ENCODE measurements around the gene EXOC2.

DNA sequence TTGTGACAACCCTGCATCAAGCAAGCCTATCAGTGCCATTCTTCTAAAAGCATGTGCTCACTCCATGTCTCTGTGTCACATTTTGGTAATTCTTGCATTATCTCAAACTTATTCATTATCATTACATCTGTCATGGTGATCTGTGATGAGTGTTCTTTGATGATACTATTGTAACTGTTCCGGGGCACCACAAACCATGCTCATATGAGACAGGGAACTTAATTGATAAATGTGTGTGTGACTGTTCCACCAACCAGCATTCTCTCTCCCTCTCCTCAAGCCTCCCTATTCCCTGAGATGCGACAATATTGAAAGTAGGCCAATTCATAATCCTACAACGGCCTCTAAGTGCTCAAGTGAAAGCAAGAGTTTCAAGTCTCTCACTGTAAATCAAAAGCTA, 40.1 kb downstream of the EXOC2 start:
- TF ChIP-seq, protein P1, sequence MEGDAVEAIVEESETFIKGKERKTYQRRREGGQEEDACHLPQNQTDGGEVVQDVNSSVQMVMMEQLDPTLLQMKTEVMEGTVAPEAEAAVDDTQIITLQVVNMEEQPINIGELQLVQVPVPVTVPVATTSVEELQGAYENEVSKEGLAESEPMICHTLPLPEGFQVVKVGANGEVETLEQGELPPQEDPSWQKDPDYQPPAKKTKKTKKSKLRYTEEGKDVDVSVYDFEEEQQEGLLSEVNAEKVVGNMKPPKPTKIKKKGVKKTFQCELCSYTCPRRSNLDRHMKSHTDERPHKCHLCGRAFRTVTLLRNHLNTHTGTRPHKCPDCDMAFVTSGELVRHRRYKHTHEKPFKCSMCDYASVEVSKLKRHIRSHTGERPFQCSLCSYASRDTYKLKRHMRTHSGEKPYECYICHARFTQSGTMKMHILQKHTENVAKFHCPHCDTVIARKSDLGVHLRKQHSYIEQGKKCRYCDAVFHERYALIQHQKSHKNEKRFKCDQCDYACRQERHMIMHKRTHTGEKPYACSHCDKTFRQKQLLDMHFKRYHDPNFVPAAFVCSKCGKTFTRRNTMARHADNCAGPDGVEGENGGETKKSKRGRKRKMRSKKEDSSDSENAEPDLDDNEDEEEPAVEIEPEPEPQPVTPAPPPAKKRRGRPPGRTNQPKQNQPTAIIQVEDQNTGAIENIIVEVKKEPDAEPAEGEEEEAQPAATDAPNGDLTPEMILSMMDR (IDR thresholded peaks at IDR 0.05): no peak
- TF ChIP-seq CREB1 (CRISPR knock-in tag; IDR thresholded peaks at IDR 0.05) (no peak), ETV6 (CRISPR knock-in tag; IDR thresholded peaks at IDR 0.05) (no peak), NFYB (CRISPR knock-in tag; conservative IDR thresholded peaks at IDR 0.05; ENCODE audit: low read depth) (no peak), CBFB (CRISPR knock-in tag; IDR thresholded peaks at IDR 0.05; ENCODE audit: low read depth) (no peak), NR2C2 (CRISPR knock-in tag; IDR thresholded peaks at IDR 0.05) (no peak), FOXJ3 (CRISPR knock-in tag; IDR thresholded peaks at IDR 0.05; ENCODE audit: borderline replicate concordance) (no peak), RORB (CRISPR knock-in tag; IDR thresholded peaks at IDR 0.05) (no peak), ELF4 (CRISPR knock-in tag; IDR thresholded peaks at IDR 0.05; ENCODE audit: low read depth) (no peak)
- TF ChIP-seq, protein P2, sequence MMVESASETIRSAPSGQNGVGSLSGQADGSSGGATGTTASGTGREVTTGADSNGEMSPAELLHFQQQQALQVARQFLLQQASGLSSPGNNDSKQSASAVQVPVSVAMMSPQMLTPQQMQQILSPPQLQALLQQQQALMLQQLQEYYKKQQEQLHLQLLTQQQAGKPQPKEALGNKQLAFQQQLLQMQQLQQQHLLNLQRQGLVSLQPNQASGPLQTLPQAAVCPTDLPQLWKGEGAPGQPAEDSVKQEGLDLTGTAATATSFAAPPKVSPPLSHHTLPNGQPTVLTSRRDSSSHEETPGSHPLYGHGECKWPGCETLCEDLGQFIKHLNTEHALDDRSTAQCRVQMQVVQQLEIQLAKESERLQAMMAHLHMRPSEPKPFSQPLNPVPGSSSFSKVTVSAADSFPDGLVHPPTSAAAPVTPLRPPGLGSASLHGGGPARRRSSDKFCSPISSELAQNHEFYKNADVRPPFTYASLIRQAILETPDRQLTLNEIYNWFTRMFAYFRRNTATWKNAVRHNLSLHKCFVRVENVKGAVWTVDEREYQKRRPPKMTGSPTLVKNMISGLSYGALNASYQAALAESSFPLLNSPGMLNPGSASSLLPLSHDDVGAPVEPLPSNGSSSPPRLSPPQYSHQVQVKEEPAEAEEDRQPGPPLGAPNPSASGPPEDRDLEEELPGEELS (CRISPR knock-in tag; IDR thresholded peaks at IDR 0.05): no peak
- TF ChIP-seq, protein P3, sequence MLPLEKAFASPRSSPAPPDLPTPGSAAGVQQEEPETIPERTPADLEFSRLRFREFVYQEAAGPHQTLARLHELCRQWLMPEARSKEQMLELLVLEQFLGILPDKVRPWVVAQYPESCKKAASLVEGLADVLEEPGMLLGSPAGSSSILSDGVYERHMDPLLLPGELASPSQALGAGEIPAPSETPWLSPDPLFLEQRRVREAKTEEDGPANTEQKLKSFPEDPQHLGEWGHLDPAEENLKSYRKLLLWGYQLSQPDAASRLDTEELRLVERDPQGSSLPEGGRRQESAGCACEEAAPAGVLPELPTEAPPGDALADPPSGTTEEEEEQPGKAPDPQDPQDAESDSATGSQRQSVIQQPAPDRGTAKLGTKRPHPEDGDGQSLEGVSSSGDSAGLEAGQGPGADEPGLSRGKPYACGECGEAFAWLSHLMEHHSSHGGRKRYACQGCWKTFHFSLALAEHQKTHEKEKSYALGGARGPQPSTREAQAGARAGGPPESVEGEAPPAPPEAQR (CRISPR knock-in tag; IDR thresholded peaks at IDR 0.05): no peak

All from WTC11 (cell line).